H1 (cell line): ENCODE data around the gene COTL1. TPM values are rescaled to one million over a fixed set of nuclear protein-coding genes. Genes with fewer than 3 reads are reported as not detected.

ENCODE experiments used
- CTCF ChIA-PET: fragments of 300-600 bp; sonication (Branson Sonifier 250); formaldehyde crosslinking; loops from one replicate; lab custom pipeline; 2021; ENCODE audit not compliant: partially characterized antibody; lab: Charles Lee
- POLR2A ChIA-PET: fragments of 300-600 bp; sonication (Branson Sonifier 250); formaldehyde crosslinking; loops from one replicate; lab custom pipeline; 2021; ENCODE audit warnings: inconsistent platforms; ENCODE audit not compliant: partially characterized antibody; lab: Charles Lee
- DNase-seq, 2 experiments: peaks; one replicate each; pipeline versions ENCODE4 v3.0.0 to v3.0.0-alpha.2; 2010 to 2022; ENCODE audit warnings: low spot score in 2 of 2, low read depth in 1 of 2, mixed read lengths in 1 of 2
- FAIRE-seq: peaks from 2 replicates; lab custom pipeline; 2011; peaks lifted over from hg19 to GRCh38; lab: Jason Lieb, UNC
- H2AFZ ChIP-seq: 2 replicates; pipeline ENCODE4 v1.8.1; 2012; ENCODE audit warnings: low read length, inconsistent platforms
- H2AK5ac ChIP-seq: 2 replicates; pipeline ENCODE4 v1.6.1; 2013; ENCODE audit warnings: low read depth, low read length
- H2BK120ac ChIP-seq: replicated peaks from 2 replicates; pipeline ENCODE3; 2013; ENCODE audit warnings: low read depth, low read length, inconsistent platforms
- H2BK12ac ChIP-seq: 2 replicates; pipeline ENCODE4 v1.6.1; 2013; ENCODE audit warnings: low read depth, low read length
- H2BK15ac ChIP-seq: 2 replicates; pipeline ENCODE4 v1.6.1; 2013; ENCODE audit warnings: low read length
- H2BK20ac ChIP-seq: 2 replicates; pipeline ENCODE4 v1.6.1; 2013; ENCODE audit warnings: low read length
- H2BK5ac ChIP-seq: 2 replicates; pipeline ENCODE4 v1.6.1; 2013; ENCODE audit warnings: low read depth, low read length
- H3K14ac ChIP-seq: 2 replicates; pipeline ENCODE4 v1.6.1; 2013; ENCODE audit warnings: inconsistent platforms; ENCODE audit not compliant: insufficient read length
- H3K18ac ChIP-seq: 2 replicates; pipeline ENCODE4 v1.6.1; 2013; ENCODE audit warnings: low read length; ENCODE audit errors: extremely low read depth
- H3K23ac ChIP-seq: 2 replicates; pipeline ENCODE4 v1.6.1; 2013; ENCODE audit warnings: inconsistent platforms; ENCODE audit not compliant: insufficient read length
- H3K23me2 ChIP-seq: 2 replicates; pipeline ENCODE4 v1.6.1; 2013; ENCODE audit warnings: low read depth, low read length
- H3K27ac ChIP-seq: 2 replicates; pipeline ENCODE4 v1.6.1; 2011; ENCODE audit warnings: low read depth, low read length, inconsistent platforms
- H3K27me3 ChIP-seq, 4 experiments: replicated peaks in 1 of 4; 1 replicate in 1 of 4; 2 replicates in 3 of 4; pipeline versions ENCODE4 v1.6.1 to v1.8.1; 2011 to 2013; ENCODE audit warnings: low read length in 3 of 4, mild to moderate bottlenecking in 3 of 4, inconsistent platforms in 2 of 4, mixed read lengths in 2 of 4, moderate library complexity in 1 of 4; ENCODE audit not compliant: control insufficient read depth in 3 of 4, insufficient read depth in 3 of 4; ENCODE audit errors: extremely low read depth in 1 of 4
- H3K36me3 ChIP-seq, 4 experiments: 2 replicates each; pipeline versions ENCODE4 v1.6.1 to v1.8.1; 2011 to 2013; ENCODE audit warnings: mild to moderate bottlenecking in 4 of 4, low read length in 3 of 4, moderate library complexity in 2 of 4, control low read depth in 1 of 4, inconsistent platforms in 1 of 4; ENCODE audit not compliant: insufficient read depth in 4 of 4, control insufficient read depth in 2 of 4
- H3K4ac ChIP-seq: replicated peaks from 2 replicates; pipeline ENCODE3; 2013; ENCODE audit warnings: low read length, low read depth, mixed read lengths, inconsistent platforms; ENCODE audit not compliant: insufficient read length
- H3K4me1 ChIP-seq, 4 experiments: replicated peaks in 1 of 4; 1 replicate in 1 of 4; 2 replicates in 3 of 4; pipeline versions ENCODE4 v1.6.1 to v1.8.1; 2011 to 2013; ENCODE audit warnings: low read length in 3 of 4, inconsistent platforms in 2 of 4, mixed read lengths in 1 of 4; ENCODE audit not compliant: insufficient read depth in 4 of 4, control insufficient read depth in 3 of 4
- H3K4me2 ChIP-seq, 2 experiments: 2 replicates each; pipeline versions ENCODE4 v1.6.1 to v1.8.1; 2011 to 2013; ENCODE audit warnings: low read depth in 2 of 2, low read length in 2 of 2, control low read depth in 1 of 2, inconsistent platforms in 1 of 2, mild to moderate bottlenecking in 1 of 2; ENCODE audit not compliant: insufficient read depth in 1 of 2
- H3K4me3 ChIP-seq, 4 experiments: fragments of 200-600, 300-600 bp in 1 of 4; sonication (generic), shearing (Covaris generic), sonication (Bioruptor Twin) in 1 of 4; 2 replicates each; pipeline versions ENCODE4 v1.5.1 to v1.8.1; 2011 to 2016; ENCODE audit warnings: low read length in 4 of 4, low read depth in 3 of 4, control low read depth in 2 of 4, inconsistent platforms in 2 of 4, mild to moderate bottlenecking in 2 of 4, mixed read lengths in 1 of 4, moderate library complexity in 1 of 4; ENCODE audit not compliant: insufficient read depth in 2 of 4; ENCODE audit errors: extremely low read depth in 1 of 4
- H3K56ac ChIP-seq: replicated peaks from 2 replicates; pipeline ENCODE3; 2013; ENCODE audit warnings: low read depth, mild to moderate bottlenecking, mixed read lengths, low read length, inconsistent platforms; ENCODE audit not compliant: insufficient read length
- H3K79me1 ChIP-seq: 2 replicates; pipeline ENCODE4 v1.6.1; 2013; ENCODE audit warnings: low read depth, low read length, control low read depth
- H3K79me2 ChIP-seq, 2 experiments: 2 replicates each; pipeline versions ENCODE4 v1.6.1 to v1.8.1; 2012 to 2013; ENCODE audit warnings: low read length in 2 of 2, mild to moderate bottlenecking in 2 of 2, inconsistent platforms in 1 of 2; ENCODE audit not compliant: insufficient read depth in 2 of 2, control insufficient read depth in 1 of 2
- H3K9ac ChIP-seq, 4 experiments: replicated peaks in 1 of 4; 1 replicate in 1 of 4; 2 replicates in 3 of 4; pipeline versions ENCODE4 v1.6.1 to v1.8.1; 2011 to 2013; ENCODE audit warnings: low read depth in 3 of 4, low read length in 3 of 4, control low read depth in 2 of 4, mild to moderate bottlenecking in 2 of 4, moderate library complexity in 2 of 4, inconsistent platforms in 1 of 4; ENCODE audit errors: extremely low read depth in 1 of 4
- H3K9me3 ChIP-seq, 2 experiments: 2 replicates each; pipeline versions ENCODE4 v1.6.1 to v1.8.1; 2012 to 2013; ENCODE audit warnings: mild to moderate bottlenecking in 2 of 2, moderate library complexity in 2 of 2, control low read depth in 1 of 2, inconsistent platforms in 1 of 2, low read depth in 1 of 2, low read length in 1 of 2, mixed read lengths in 1 of 2; ENCODE audit not compliant: insufficient read depth in 2 of 2
- H4K20me1 ChIP-seq, 2 experiments: replicated peaks in 1 of 2; 2 replicates each; pipeline versions ENCODE3 to v1.8.1; 2011 to 2013; ENCODE audit warnings: inconsistent platforms in 2 of 2, low read length in 2 of 2, mild to moderate bottlenecking in 1 of 2; ENCODE audit not compliant: insufficient read depth in 2 of 2, control insufficient read depth in 1 of 2
- H4K5ac ChIP-seq: 2 replicates; pipeline ENCODE4 v1.6.1; 2013; ENCODE audit warnings: low read length, low read depth, mixed read lengths, inconsistent platforms; ENCODE audit not compliant: insufficient read length
- H4K8ac ChIP-seq: 2 replicates; pipeline ENCODE4 v1.8.0; 2013; ENCODE audit warnings: mild to moderate bottlenecking, moderate library complexity, low read length, inconsistent platforms; ENCODE audit not compliant: insufficient read depth; ENCODE audit errors: extremely low read depth
- H4K91ac ChIP-seq: replicated peaks from 2 replicates; pipeline ENCODE3; 2013; ENCODE audit warnings: low read length, mixed read lengths, inconsistent platforms; ENCODE audit not compliant: insufficient read length
- ATF3 ChIP-seq: IDR thresholded peaks from 2 replicates; pipeline ENCODE4 v1.6.1; 2011; ENCODE audit warnings: low read depth, mild to moderate bottlenecking, low read length; ENCODE audit not compliant: insufficient read depth
- CHD1 ChIP-seq: IDR thresholded peaks from 2 replicates; pipeline ENCODE4 v1.6.1; 2012; ENCODE audit warnings: low read depth, low read length, improper control_type of control experiment
- E2F6 ChIP-seq: IDR thresholded peaks from 2 replicates; pipeline ENCODE4 v1.6.1; 2012; ENCODE audit warnings: inconsistent platforms
- GABPA ChIP-seq: IDR thresholded peaks from 2 replicates; pipeline ENCODE4 v1.6.1; 2011; ENCODE audit warnings: mild to moderate bottlenecking, low read length, moderate library complexity, borderline replicate concordance; ENCODE audit not compliant: insufficient read depth
- JUND ChIP-seq: IDR thresholded peaks from 2 replicates; pipeline ENCODE4 v1.6.1; 2011; ENCODE audit warnings: mild to moderate bottlenecking, improper control_type of control experiment, low read length
- NANOG ChIP-seq: IDR thresholded peaks from 2 replicates; pipeline ENCODE4 v1.6.1; 2011; ENCODE audit warnings: low read length, low read depth, mild to moderate bottlenecking, inconsistent platforms; ENCODE audit not compliant: insufficient read depth, poor library complexity, severe bottlenecking
- SIN3A ChIP-seq, 2 experiments: IDR thresholded peaks in 1 of 2; conservative IDR thresholded peaks in 1 of 2; 2 replicates each; pipeline ENCODE4 v1.6.1; 2011 to 2012; ENCODE audit warnings: low read length in 2 of 2, improper control_type of control experiment in 1 of 2, low read depth in 1 of 2, mild to moderate bottlenecking in 1 of 2
- SP2 ChIP-seq: IDR thresholded peaks from 2 replicates; pipeline ENCODE4 v1.6.1; 2012; ENCODE audit warnings: mild to moderate bottlenecking, low read length, inconsistent platforms
- SP4 ChIP-seq: IDR thresholded peaks from 2 replicates; pipeline ENCODE4 v1.6.1; 2012; ENCODE audit warnings: low read length, inconsistent platforms
- SUZ12 ChIP-seq: fragments of 200-600 bp; sonication (generic); IDR thresholded peaks from 2 replicates; pipeline ENCODE4 v1.6.1; 2012; ENCODE audit warnings: mild to moderate bottlenecking, inconsistent platforms, low read length, moderate library complexity, mixed read lengths
- TAF1 ChIP-seq: IDR thresholded peaks from 2 replicates; pipeline ENCODE4 v1.6.1; 2011; ENCODE audit warnings: mild to moderate bottlenecking, low read depth, low read length
- WGBS, 2 experiments: shearing (Covaris generic) in 1 of 2; methylation state at CpG; one replicate each; pipeline versions ENCODE4 v1.1.6 to v1.1.7; 2013 to 2015; ENCODE audit warnings: low lambda C conversion rate in 2 of 2, mixed read lengths in 2 of 2, inconsistent platforms in 1 of 2, low coverage in 1 of 2, missing lambda C conversion rate in 1 of 2; ENCODE audit not compliant: insufficient replicate concordance in 2 of 2, insufficient coverage in 1 of 2, insufficient read length in 1 of 2; ENCODE audit errors: extremely low coverage in 1 of 2, missing lambda C conversion rate in 1 of 2; 5-methylcytosine and 5-hydroxymethylcytosine counted together
- polyA plus RNA-seq, 7 experiments: library from polyadenylated mRNA; depleted of rRNA in 3 of 7; stranded (reverse) in 5 of 7; unstranded in 2 of 7; fragments of >200 nt in 5 of 7; fragments of 200-250 nt in 2 of 7; gene quantifications; 1 replicate in 5 of 7; 2 replicates in 1 of 7; 4 replicates in 1 of 7; pipeline versions ENCODE4 v1.2.1 to v1.2.3, GENCODE V29; 2011 to 2013; ENCODE audit warnings: missing spikeins in 2 of 7, mixed read lengths in 2 of 7
- total RNA-seq: library from RNA; stranded (reverse); fragmentation: NEBNext Ultra II Directional; extraction: Animal tissue kit (Norgen Biotek cat#: 25700); gene quantifications from 2 replicates; pipeline ENCODE4 v1.2.1, GENCODE V29; 2021

Gene COTL1
- total and polyA plus RNA-seq, 2 of the 8 experiments (the other 6 are each of a cell fraction or from before 2014, with no cell fraction given), result 59.2 to 183 TPM

- peaks cover 0 to 8% (median 3%) of the 10 kb centered on the region in 4 experiments; a peak in 4 of 7 replicates for H3K4me1 ChIP-seq
- H2AFZ ChIP-seq, result no peak overlapping the region
- H2BK12ac ChIP-seq, result no peak overlapping the region
- no peak overlapping the region for H2BK120ac ChIP-seq
- no peak overlapping the region for H4K91ac ChIP-seq
- no peak overlapping the region for H3K23ac ChIP-seq
- ChIA-PET CTCF (interaction anchor here (0.9 to 2.4 kb wide), 6 partner anchors 17 to 86 kb away, joined by 3 to 8 read pairs (median 5); no protein-coding TSS in a partner anchor), POLR2A (no interaction called here)
- no peak overlapping the region for H3K27ac ChIP-seq
- no peak for DNase-seq
- no peaks in the 10 kb centered on the region for H3K9me3 ChIP-seq
- no peak overlapping the region for H2AK5ac ChIP-seq
- no peak overlapping the region for H3K18ac ChIP-seq
- H3K23me2 ChIP-seq, result no peaks in the 10 kb centered on the region
- H3K9ac ChIP-seq, result no peak overlapping the region
- H3K27me3 ChIP-seq, result peaks cover 0 to 2% (median 0%) of the 10 kb centered on the region in 4 experiments; a peak in 2 of 7 replicates
- FAIRE-seq, result no peak
- peaks cover 11 to 25% of the 10 kb centered on the region in 2 experiments for H4K20me1 ChIP-seq
- H3K56ac ChIP-seq, result no peak overlapping the region
- H3K79me1 ChIP-seq, result peaks cover 12% of the 10 kb centered on the region
- H4K5ac ChIP-seq, result no peak overlapping the region
- H3K4me3 ChIP-seq, result no peak overlapping the region
- H3K14ac ChIP-seq, result no peak overlapping the region
- no peak overlapping the region for H2BK15ac ChIP-seq
- H3K79me2 ChIP-seq, result peaks cover 5 to 43% of the 10 kb centered on the region in 2 experiments; a peak in 3 of 4 replicates
- peak overlapping the region; percentile 45; the same call in 1 of the 2 replicates for H2BK5ac ChIP-seq
- H4K8ac ChIP-seq, result no peak overlapping the region
- H2BK20ac ChIP-seq, result no peak overlapping the region
- no peak overlapping the region for H3K4ac ChIP-seq
- peaks cover 0 to 13% (median 3%) of the 10 kb centered on the region in 4 experiments; a peak in 6 of 8 replicates for H3K36me3 ChIP-seq
- H3K4me2 ChIP-seq, result no peak overlapping the region
- WGBS, 2 experiments, result 89% methylated on average over 11 of the region's 11 CpGs; no CpG with 5 or more reads in 1 of the 2 experiments
- TF ChIP-seq TAF1, result no peak
- TF ChIP-seq E2F6, result no peak
- no peak for TF ChIP-seq NANOG
- TF ChIP-seq SP4, result no peak
- TF ChIP-seq ATF3, result no peak
- TF ChIP-seq SUZ12, result no peak
- no peak for TF ChIP-seq JUND
- no peak for TF ChIP-seq SIN3A (conservative IDR thresholded peaks at IDR 0.05 in 1 of 2, IDR thresholded peaks at IDR 0.05 in 1 of 2; ENCODE audit: low read depth in 1 of 2, low read length in 2 of 2)
- TF ChIP-seq GABPA, result no peak
- TF ChIP-seq CHD1, result no peak
- no peak for TF ChIP-seq SP2
Observed at GRCh38 chr16:84592718-84593117, 25.2 kb downstream of the COTL1 start.
